MG63 (cell line): ENCODE measurements around the gene LCAT. TPM values are rescaled to one million over a fixed set of nuclear protein-coding genes. Genes with fewer than 3 reads are reported as not detected.
"Not testable (repeated sequence)": the region's sequence is repeated elsewhere in the genome, so short reads cannot be mapped to it uniquely, and the experiment has no call there.

Source experiments
- DNase-seq: peaks from one replicate; pipeline ENCODE4 v3.0.0-alpha.2; 2020
- H3K27me3 ChIP-seq: fragments of 250-450 bp; sonication (Bioruptor Pico); 2 replicates; pipeline ENCODE4 v1.5.1; 2020; ENCODE audit warnings: mild to moderate bottlenecking, moderate library complexity
- H3K36me3 ChIP-seq: fragments of 250-450 bp; sonication (Bioruptor Pico); 2 replicates; pipeline ENCODE4 v1.5.1; 2020; ENCODE audit warnings: mild to moderate bottlenecking, moderate library complexity
- H3K4me3 ChIP-seq: fragments of 250-450 bp; sonication (Bioruptor Pico); 2 replicates; pipeline ENCODE4 v1.5.1; 2020; ENCODE audit warnings: mild to moderate bottlenecking, moderate library complexity
- H3K9me3 ChIP-seq: fragments of 250-450 bp; sonication (Bioruptor Pico); 2 replicates; pipeline ENCODE4 v1.5.1; 2020; ENCODE audit warnings: mild to moderate bottlenecking, moderate library complexity
- total RNA-seq: library from RNA; depleted of rRNA; stranded (reverse); fragments of >200 nt; shearing (Covaris generic); gene quantifications from 2 replicates; pipeline ENCODE4 v1.2.3, GENCODE V29; 2014; ENCODE audit warnings: low replicate concordance

LCAT gene
- total RNA-seq, 1 experiment from 2014 or later = 0.16 TPM

DNA sequence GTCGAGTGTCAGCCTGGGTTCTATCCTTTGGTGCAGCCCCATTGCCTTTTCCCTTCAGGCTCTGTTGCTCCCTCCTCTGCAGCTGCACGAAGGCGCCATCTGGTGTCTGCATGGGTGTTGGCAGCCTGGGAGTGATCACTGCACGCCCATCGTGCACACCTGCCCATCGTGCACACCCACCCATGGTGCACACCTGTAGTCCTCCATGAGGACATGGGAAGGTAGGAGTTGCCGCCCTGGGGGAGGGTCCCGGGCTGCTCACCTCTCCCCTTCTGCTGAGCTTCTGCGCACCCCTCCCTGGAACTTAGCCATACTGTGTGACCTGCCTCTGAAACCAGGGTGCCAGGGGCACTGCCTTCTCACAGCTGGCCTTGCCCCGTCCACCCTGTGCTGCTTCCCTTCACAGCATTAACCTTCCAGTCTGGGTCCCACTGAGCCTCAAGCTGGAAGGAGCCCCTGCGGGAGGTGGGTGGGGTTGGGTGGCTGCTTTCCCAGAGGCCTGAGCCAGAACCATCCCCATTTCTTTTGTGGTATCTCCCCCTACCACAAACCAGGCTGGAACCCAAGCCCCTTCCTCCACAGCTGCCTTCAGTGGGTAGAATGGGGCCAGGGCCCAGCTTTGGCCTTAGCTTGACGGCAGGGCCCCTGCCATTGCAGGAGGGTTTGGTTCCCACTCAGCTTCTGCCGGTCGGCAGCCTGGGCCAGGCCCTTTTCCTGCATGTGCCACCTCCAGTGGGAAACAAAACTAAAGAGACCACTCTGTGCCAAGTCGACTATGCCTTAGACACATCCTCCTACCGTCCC, 15.2 kb downstream of the LCAT start:
- Histone ChIP-seq H3K27me3 (no peaks in the 10 kb centered on the region), H3K9me3 (no peaks in the 10 kb centered on the region), H3K4me3 (no peak overlapping the region), H3K36me3 (no peaks in the 10 kb centered on the region)
- DNase-seq = peak; percentile 45

DNA sequence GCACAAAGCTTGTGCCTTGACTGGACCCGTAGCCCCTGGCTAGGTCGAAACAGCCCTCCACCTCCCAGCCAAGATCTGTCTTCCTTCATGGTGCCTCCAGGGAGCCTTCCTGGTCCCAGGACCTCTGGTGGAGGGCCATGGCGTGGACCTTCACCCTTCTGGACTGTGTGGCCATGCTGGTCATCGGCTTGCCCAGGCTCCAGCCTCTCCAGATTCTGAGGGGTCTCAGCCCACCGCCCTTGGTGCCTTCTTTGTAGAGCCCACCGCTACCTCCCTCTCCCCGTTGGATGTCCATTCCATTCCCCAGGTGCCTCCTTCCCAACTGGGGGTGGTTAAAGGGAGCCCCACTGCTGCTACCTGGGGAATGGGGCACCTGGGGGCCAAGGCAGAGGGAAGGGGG, 15.8 kb downstream of the LCAT start:
- DNase-seq = no peak
- H3K36me3 ChIP-seq = no peaks in the 10 kb centered on the region
- H3K4me3 ChIP-seq = no peak overlapping the region
- H3K27me3 ChIP-seq = no peaks in the 10 kb centered on the region
- no peaks in the 10 kb centered on the region for H3K9me3 ChIP-seq

DNA sequence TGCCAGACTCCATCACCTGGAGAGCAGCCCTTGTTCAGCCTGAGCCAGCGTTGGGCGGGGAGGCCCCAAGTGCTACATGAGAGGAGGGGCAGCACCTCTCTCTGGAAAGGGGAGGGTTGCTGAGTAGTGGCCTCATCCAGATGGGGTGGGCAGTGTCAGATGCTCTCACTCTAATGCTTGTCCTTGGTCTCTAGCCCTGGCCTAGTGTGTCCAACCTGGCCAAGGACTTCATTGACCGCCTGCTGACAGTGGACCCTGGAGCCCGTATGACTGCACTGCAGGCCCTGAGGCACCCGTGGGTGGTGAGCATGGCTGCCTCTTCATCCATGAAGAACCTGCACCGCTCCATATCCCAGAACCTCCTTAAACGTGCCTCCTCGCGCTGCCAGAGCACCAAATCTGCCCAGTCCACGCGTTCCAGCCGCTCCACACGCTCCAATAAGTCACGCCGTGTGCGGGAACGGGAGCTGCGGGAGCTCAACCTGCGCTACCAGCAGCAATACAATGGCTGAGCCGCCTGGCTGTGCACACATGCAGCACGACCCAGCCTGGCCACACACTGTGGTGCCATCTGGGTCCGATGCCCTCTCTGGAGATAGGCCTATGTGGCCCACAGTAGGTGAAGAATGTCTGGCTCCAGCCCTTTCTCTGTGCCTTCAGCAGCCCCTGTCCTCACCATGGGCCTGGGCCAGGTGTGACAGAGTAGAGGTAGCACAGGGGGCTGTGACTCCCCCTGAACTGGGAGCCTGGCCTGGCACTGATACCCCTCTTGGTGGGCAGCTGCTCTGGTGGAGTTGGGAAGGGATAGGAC, 16.6 kb downstream of the LCAT start:
- H3K36me3 ChIP-seq = no peaks in the 10 kb centered on the region
- no peak overlapping the region for H3K4me3 ChIP-seq
- H3K27me3 ChIP-seq = no peaks in the 10 kb centered on the region
- no peaks in the 10 kb centered on the region for H3K9me3 ChIP-seq
- no peak for DNase-seq

GRCh38 chr16:67926181-67926750, 17.7 kb downstream of the LCAT start:
- DNase-seq = peak; percentile 34
- Histone ChIP-seq H3K4me3 (no peak overlapping the region), H3K36me3 (no peaks in the 10 kb centered on the region), H3K9me3 (no peaks in the 10 kb centered on the region), H3K27me3 (no peaks in the 10 kb centered on the region)

- Histone ChIP-seq H3K36me3 (no peaks in the 10 kb centered on the region; the same call in 1 of the 2 replicates), H3K9me3 (no peaks in the 10 kb centered on the region), H3K27me3 (no peaks in the 10 kb centered on the region), H3K4me3 (no peak overlapping the region)
- no peak for DNase-seq
Measured at GRCh38 chr16:67924140-67924906, 19.6 kb downstream of the LCAT start.

- H3K36me3 ChIP-seq = no peaks in the 10 kb centered on the region; the same call in 1 of the 2 replicates
- H3K4me3 ChIP-seq = no peak overlapping the region
- H3K9me3 ChIP-seq = no peaks in the 10 kb centered on the region
- H3K27me3 ChIP-seq = no peaks in the 10 kb centered on the region
- DNase-seq = no peak
Measured at GRCh38 chr16:67923414-67924116, 20.4 kb downstream of the LCAT start.

- no peaks in the 10 kb centered on the region; the same call in 1 of the 2 replicates for H3K36me3 ChIP-seq
- no peaks in the 10 kb centered on the region for H3K27me3 ChIP-seq
- no peak overlapping the region for H3K4me3 ChIP-seq
- no peaks in the 10 kb centered on the region for H3K9me3 ChIP-seq
- no peak for DNase-seq
Measured at GRCh38 chr16:67922740-67923139, 21.2 kb downstream of the LCAT start.

DNA sequence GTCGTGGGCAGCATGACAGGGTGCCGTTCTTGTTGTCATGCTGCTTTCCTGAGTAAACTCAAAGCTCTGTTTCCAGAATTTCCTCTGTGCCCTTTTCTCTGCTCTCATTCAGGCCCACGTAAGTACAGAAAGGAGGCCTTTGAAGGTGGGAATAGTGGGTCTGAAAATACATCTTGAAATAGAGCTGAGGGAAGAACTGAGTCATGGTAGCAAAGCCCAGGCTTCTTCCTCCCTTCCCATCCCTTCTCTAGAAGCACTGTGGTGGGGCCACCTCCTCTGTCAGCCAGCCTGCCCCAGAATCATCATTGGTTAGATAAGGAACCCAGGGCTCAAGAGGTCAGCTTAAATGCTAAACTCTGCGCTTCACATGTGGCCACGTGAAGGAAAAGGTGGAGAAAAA, 21.7 kb downstream of the LCAT start:
- H3K9me3 ChIP-seq = no peaks in the 10 kb centered on the region
- no peaks in the 10 kb centered on the region; the same call in 1 of the 2 replicates for H3K36me3 ChIP-seq
- DNase-seq = no peak
- H3K4me3 ChIP-seq = no peak overlapping the region
- no peaks in the 10 kb centered on the region for H3K27me3 ChIP-seq

GRCh38 chr16:67919622-67920221, 24.2 kb downstream of the LCAT start:
- no peak for DNase-seq
- Histone ChIP-seq H3K36me3 (no peaks in the 10 kb centered on the region; the same call in 1 of the 2 replicates), H3K9me3 (no peaks in the 10 kb centered on the region), H3K27me3 (no peaks in the 10 kb centered on the region), H3K4me3 (no peak overlapping the region)

GRCh38 chr16:67917852-67918236, 26.1 kb downstream of the LCAT start:
- peak; percentile 34 for DNase-seq
- H3K4me3 ChIP-seq = no peak overlapping the region
- H3K27me3 ChIP-seq = no peaks in the 10 kb centered on the region
- H3K9me3 ChIP-seq = no peaks in the 10 kb centered on the region
- H3K36me3 ChIP-seq = no peaks in the 10 kb centered on the region; the same call in 1 of the 2 replicates

GRCh38 chr16:67917140-67917851, 26.6 kb downstream of the LCAT start:
- H3K4me3 ChIP-seq = no peak overlapping the region
- no peaks in the 10 kb centered on the region for H3K9me3 ChIP-seq
- peak; percentile 40 for DNase-seq
- no peaks in the 10 kb centered on the region; the same call in 1 of the 2 replicates for H3K36me3 ChIP-seq
- no peaks in the 10 kb centered on the region for H3K27me3 ChIP-seq

DNA sequence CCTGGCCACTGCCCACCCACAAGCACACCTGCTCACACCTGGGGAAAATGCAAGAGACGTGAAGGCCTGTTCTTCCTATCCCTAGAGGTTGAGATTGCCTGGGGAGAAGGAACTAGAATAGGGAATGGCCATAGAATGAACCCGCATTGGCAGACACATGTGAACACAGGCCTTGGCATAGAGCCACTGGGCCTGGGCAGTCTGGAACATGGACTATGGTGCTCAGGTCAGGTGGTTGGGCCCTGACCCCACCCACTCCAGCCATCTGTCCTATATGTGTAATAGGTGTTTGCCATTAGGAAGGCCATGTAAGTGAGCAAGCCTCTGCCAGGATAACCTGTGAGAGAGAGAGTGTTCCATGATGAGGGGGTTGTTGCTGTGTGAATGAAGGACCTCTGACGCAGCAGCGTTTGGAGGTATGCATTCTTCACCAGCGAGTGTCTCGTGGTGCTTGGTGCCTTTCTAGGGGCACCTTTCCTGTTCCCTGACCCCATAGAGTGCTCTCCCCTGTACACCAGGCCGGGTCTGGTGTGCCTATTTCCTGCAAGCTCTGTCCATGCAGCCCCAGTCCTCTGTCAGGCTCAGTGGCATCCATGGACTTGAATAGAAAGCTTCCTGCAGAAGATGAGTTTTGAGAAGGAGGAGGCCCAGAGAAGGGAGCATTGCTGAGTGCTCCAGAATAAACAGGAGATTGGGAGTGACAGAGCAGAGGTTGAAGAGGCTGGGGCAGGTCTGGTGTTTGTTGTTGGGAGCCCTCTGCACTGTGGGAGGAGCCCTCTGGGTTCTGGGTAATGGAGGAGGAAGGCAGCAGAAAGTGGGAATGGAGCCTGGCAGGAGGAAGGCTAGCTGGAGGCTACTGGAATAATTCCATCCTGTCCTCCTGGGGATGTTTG, 27.8 kb downstream of the LCAT start:
- DNase-seq = no peak
- H3K36me3 ChIP-seq = no peaks in the 10 kb centered on the region; the same call in 1 of the 2 replicates
- H3K4me3 ChIP-seq = no peak overlapping the region
- no peaks in the 10 kb centered on the region for H3K9me3 ChIP-seq
- H3K27me3 ChIP-seq = no peaks in the 10 kb centered on the region

DNA sequence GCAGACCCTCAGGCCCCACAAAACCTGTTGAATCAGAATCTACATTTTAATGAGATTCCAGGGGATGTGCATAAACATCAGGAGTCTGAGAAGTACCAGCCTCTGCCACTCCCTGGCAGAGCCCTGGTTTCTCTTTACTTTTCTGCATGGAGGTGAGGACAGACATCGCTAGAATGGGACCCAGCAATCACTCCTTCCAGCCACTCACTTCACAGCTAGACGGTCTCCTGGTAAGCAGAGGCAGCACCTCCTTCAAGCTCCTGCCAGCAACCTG, 28.5 kb downstream of the LCAT start:
- H3K4me3 ChIP-seq, H3K36me3 ChIP-seq, H3K27me3 ChIP-seq, DNase-seq, H3K9me3 ChIP-seq: not testable (repeated sequence)

DNA sequence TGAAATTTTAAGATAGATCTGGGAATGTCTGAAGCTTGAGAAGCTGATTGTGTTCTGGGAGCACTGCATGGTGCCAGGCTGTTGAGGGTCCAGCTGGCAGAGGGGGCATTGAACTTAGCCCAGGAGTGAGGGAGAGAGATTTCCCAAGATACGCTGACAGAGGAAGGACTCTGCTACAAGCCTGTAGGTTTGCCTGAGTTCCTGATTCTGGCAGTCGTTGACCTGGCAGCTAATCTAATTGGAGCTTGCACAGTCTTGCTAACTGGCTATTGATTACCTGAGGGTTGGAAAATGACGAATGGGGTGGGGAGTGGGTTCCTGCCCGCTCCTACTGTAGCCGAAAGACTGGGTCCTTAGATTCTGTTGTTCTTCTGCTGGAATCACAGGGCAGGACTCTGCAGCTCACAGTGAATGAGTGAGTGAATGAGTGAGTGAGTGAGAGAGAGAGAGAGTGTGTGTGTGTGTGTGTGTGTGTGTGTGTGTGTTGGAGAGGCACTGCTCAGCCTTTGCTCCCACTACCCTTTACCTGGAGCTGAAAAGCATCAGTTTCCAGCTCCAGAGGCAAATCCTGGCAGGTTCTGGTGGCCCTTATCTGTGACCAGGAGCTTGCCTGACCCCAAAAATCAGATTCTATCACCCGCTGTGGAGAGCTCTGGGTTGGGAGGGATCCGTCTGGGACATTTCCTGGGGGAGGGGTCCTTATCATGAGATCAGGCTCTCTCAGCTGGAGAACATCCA, 29.0 kb downstream of the LCAT start:
- Histone ChIP-seq H3K9me3 (no peaks in the 10 kb centered on the region), H3K36me3 (no peaks in the 10 kb centered on the region; the same call in 1 of the 2 replicates), H3K27me3 (no peaks in the 10 kb centered on the region), H3K4me3 (no peak overlapping the region)
- no peak for DNase-seq
